Endothelial cell of umbilical vein (primary cell): ENCODE data around the gene ZFYVE26.

Experiments used
- EZH2 ChIP-seq: IDR thresholded peaks from 2 replicates; pipeline ENCODE4 v1.6.1; 2012; ENCODE audit warnings: borderline replicate concordance, low read depth, mild to moderate bottlenecking, moderate library complexity, low read length, inconsistent platforms; ENCODE audit not compliant: severe bottlenecking
- MYC ChIP-seq: IDR thresholded peaks from one replicate; pipeline ENCODE4 v1.6.1; 2011; ENCODE audit warnings: mild to moderate bottlenecking, low read depth, low read length
- POLR2A ChIP-seq: IDR thresholded peaks from 2 replicates; pipeline ENCODE4 v1.6.1; 2012; ENCODE audit warnings: low read depth, mild to moderate bottlenecking, control low read depth, low read length
- TF ChIP-seq, protein P1 (sequence below), 2 donors: IDR thresholded peaks; 1 replicate in 1 of 2; 2 replicates in 1 of 2; pipeline ENCODE4 v1.5.1; 2011; ENCODE audit warnings: low read length in 2 of 2, mild to moderate bottlenecking in 2 of 2, moderate library complexity in 2 of 2, control low read depth in 1 of 2, inconsistent platforms in 1 of 2, low read depth in 1 of 2; ENCODE audit not compliant: insufficient read depth in 1 of 2; ENCODE audit errors: extremely low read depth in 1 of 2

GRCh38 chr14:67718265-67718664, 98.1 kb downstream of the ZFYVE26 start:
- TF ChIP-seq, protein P1, sequence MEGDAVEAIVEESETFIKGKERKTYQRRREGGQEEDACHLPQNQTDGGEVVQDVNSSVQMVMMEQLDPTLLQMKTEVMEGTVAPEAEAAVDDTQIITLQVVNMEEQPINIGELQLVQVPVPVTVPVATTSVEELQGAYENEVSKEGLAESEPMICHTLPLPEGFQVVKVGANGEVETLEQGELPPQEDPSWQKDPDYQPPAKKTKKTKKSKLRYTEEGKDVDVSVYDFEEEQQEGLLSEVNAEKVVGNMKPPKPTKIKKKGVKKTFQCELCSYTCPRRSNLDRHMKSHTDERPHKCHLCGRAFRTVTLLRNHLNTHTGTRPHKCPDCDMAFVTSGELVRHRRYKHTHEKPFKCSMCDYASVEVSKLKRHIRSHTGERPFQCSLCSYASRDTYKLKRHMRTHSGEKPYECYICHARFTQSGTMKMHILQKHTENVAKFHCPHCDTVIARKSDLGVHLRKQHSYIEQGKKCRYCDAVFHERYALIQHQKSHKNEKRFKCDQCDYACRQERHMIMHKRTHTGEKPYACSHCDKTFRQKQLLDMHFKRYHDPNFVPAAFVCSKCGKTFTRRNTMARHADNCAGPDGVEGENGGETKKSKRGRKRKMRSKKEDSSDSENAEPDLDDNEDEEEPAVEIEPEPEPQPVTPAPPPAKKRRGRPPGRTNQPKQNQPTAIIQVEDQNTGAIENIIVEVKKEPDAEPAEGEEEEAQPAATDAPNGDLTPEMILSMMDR (IDR thresholded peaks at IDR 0.05; ENCODE audit: extremely low read depth in 1 of 2, insufficient read depth in 1 of 2, low read depth in 1 of 2, low read length in 2 of 2) = no peak
- TF ChIP-seq EZH2 (no peak), POLR2A (no peak), MYC (no peak)
